GM21515 (cell line): ENCODE measurements around the gene RBM19.
A peak's percentile ranks its signal among the peaks of the same experiment; 100 is the strongest.
"Not testable (repeated sequence)": the region's sequence is repeated elsewhere in the genome, so short reads cannot be mapped to it uniquely, and the experiment has no call there.

Experiments
- ATAC-seq: cut with Tn5 transposase; IDR thresholded peaks from one replicate; pipeline ENCODE4 v1.9.1; 2021; ENCODE audit not compliant: unreplicated experiment

The RBM19 gene, protein sequence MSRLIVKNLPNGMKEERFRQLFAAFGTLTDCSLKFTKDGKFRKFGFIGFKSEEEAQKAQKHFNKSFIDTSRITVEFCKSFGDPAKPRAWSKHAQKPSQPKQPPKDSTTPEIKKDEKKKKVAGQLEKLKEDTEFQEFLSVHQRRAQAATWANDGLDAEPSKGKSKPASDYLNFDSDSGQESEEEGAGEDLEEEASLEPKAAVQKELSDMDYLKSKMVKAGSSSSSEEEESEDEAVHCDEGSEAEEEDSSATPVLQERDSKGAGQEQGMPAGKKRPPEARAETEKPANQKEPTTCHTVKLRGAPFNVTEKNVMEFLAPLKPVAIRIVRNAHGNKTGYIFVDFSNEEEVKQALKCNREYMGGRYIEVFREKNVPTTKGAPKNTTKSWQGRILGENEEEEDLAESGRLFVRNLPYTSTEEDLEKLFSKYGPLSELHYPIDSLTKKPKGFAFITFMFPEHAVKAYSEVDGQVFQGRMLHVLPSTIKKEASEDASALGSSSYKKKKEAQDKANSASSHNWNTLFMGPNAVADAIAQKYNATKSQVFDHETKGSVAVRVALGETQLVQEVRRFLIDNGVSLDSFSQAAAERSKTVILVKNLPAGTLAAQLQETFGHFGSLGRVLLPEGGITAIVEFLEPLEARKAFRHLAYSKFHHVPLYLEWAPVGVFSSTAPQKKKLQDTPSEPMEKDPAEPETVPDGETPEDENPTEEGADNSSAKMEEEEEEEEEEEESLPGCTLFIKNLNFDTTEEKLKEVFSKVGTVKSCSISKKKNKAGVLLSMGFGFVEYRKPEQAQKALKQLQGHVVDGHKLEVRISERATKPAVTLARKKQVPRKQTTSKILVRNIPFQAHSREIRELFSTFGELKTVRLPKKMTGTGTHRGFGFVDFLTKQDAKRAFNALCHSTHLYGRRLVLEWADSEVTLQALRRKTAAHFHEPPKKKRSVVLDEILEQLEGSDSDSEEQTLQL

GRCh38 chr12:113965951-113966797 is at the start of gene RBM19:
Gene RBM19, minus strand, starts transcription at chr12:113966325. Its CDS starts 98 bp downstream, at chr12:113966227.
- ATAC-seq: peak; percentile 97

DNA sequence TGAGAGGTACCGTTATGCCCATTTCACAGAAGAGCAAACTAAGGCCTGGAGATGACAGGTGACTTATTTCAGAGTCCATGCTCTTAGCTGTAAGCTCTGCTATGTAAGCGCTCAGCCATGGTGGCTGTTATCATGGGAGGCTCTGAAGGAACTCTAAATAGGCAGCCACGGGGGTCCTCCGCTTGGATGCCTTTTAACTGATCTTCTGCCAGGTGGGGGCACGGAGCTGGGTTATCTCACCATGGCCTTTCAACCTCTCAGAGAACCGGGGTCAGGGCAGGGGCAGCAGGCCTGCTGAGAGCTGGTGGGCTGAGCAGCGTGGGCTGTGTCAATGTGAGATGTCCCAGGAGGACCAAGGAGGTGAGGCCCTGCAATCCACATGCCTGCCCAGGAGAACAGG is 49.7 kb upstream of the RBM19 start:
- no peak for ATAC-seq

DNA sequence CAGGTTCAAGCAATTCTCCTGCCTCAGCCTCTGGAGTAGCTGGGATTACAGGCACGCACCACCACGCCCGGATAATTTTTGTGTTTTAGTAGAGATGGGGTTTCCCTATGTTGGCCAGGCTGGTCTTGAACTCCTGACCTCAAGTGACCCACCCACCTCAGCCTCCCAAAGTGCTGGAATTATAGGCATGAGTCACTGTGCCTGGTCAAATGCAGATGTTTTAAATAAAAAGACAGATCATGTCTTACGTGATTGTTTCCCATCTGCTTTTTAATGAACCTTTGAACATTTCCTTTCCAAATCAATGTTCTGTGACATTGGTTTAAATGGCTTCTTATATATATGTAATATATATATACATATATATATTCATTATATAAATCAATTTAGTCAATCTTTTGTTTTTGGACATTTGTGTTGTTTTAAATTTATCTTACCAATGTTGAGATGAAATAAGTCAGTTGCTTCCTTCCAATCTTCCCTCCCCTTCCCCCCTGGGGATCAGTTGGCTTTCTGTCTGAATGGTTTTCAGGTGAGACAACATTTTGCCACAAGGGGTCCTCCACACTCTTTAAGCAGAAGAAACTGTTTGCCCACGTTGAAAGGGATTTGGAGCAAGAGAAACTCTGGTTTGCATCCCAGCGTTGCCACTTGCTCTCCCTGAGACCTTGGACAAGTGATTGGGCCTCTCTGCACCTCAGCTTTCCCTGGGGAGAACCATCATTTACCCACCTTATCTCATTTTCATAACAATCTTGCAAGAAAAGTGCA is 47.6 kb upstream of the RBM19 start:
- ATAC-seq: no peak

DNA sequence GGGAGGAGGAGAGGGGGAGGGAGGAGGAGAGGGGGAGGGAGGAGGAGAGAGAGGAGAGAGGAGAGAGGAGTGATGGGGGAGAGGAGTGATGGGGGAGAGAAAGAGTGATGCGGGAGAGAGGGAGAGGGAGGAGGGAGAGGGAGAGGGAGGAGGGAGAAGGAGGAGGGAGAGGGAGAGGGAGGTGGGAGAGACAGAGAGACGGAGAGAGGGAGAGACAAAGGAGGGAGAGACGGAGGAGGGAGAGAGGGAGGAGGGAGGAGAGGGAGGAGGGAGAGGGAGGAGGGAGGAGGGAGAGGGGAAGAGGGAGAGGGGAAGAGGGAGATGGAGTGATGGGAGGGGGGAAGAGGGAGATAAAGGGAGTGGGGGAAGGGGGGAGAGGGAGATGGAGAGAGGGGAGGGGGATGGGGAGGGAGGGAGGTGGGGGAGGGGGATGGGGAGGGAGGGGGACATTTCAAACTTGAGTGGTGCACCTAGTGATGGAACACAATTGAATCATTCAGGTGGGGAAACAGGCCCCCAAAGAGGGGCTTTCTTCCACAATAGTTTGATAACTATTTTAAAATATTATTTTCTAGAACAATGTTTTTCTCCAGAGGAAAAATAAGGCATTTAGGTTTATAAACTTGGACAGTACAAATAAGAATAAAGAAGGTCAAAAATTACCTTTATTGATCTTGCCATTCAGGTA is 46.8 kb upstream of the RBM19 start:
- ATAC-seq: no peak

- ATAC-seq: no peak
Observed at GRCh38 chr12:114011711-114012110, 45.6 kb upstream of the RBM19 start.

DNA sequence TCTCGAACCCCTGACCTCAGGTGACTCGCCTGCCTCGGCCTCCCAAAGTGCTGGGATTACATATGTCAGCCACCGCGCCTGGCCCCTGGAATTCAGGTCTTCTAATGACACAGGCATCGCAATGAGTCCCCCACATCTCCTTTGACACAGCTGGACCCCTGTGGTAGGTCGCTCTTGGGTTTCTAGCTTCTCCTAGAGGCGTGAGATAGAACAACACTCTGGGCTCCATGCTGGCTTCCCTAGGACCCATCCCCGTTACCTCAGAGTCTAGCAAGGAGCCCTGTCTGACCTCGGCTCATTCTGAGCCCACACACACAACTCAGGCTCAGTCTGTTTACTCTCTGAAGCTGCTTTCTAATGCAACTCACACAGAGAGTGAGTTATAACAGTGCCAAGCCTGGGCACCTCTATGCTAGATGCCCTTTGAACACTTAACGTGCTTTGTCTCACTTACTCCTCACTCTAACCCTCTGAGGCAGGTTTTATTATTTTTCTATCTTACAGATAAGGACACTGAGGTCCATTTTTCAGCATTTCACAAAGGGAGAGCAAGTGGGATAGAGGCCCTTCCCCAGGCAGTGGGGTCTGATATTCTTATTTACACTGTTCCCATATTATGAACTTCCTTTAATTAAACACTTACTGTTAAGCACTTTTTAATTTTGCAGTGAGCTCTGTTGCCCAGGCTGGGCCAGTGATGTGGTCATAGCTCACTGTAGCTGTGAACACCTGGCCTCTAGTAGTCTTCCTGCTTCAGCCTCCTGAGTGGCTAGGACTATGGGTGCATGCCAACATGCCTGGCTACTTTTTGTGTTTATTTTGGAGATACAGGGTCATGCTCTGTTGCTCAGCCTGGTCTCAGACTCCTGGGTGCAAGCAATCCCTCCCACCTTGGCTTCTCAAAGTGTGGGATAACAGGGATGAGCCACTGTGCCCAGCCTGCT is 40.6 kb upstream of the RBM19 start:
- ATAC-seq: no peak

GRCh38 chr12:114004402-114004801 is 38.3 kb upstream of the RBM19 start:
- no peak for ATAC-seq

DNA sequence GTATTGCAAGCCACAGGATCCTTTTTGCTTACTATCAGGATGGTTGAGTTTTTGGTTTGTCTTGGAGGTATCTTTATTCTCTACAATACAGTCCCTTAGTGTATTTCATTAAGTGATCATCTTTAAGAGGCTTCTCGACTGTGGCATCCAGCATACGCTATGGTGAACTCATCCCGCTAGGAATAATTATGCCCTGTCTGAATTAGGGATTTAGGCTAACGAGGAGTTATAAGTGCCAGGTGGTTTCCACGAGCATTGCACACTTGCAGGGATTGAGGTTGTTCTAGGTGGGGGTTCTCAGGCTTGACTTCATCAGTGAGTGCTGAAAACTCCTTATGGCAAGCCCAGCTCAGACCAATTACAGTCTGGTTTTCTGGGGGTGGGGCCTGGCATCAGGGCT is 37.2 kb upstream of the RBM19 start:
- no peak for ATAC-seq

DNA sequence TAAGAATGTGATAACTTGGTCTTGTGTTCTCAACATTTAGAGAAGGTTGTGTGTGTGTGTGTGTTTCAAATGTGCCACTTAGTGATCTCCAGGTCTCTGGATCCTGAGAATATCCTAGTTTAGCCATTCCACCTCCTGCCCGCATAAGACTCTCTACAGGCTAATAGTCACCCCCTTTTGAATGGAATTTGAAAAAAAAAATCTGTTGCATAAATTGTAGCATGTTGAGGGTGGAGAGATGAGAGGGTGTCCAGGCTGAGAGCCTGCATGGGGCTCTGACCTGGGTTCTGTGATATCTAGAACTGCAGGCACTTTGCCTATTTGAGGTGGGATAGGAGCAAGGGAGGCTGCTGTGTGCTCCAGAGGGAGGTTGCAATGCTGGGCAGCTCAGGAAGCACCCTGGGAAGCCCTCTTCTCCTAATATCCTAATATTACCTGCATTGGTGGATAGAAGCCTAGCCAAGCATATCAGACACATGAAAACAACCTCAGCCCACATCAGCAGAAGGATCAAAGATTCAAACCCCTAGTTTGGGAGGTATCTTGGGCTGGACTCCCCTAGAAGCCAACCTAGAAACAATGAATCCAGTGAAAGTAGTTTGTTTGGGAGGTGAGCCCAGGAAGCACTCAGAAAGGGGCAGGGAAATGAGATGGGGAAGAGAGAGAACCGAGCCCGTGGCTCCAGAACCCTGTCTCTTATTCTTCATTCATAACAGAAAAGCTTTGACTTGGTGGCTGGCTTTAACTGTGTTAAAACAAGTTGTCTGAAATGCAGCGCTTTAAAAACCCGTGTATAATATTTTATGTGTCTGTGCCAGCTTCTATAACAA is 35.6 kb upstream of the RBM19 start:
- no peak for ATAC-seq

DNA sequence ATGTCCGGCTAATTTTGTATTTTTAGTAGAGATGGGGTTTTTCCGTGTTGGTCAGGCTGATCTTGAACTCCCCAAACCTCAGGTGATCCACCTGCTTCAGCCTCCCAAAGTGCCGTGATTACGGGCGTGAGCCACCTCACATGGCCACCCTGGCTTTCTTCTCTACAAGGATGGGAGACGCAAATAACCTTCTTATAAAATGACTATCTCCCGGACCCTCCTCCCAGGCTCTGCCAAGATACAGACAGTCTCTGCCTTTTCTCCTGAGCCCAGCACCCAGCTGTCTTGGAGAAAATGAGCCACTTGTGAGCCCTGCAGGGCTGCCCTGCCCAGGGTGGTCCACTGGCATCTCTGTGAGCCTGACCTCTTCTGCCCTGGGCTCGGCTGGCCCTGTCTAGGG is 34.7 kb upstream of the RBM19 start:
- no peak for ATAC-seq

DNA sequence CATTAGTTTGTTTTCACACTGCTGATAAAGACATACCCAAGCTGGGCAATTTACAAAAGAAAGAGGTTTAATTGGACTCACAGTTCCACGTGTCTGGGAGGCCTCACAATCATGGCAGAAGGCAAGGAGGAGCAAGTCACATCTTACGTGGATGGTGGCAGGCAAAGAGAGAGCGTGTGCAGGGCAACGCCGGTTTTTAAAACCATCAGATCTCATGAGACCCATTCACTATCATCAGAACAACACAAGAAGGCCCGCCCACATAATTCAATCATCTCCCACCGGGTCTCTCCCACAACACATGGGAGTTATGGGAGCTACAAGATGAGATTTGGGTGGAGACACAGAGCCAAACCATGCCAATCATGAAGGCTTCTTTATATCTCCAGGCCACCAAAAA is 34.1 kb upstream of the RBM19 start:
- ATAC-seq: not testable (repeated sequence)

- no peak for ATAC-seq
Observed at GRCh38 chr12:113997365-113997764, 31.2 kb upstream of the RBM19 start.

GRCh38 chr12:113996026-113996425 is 29.9 kb upstream of the RBM19 start:
- no peak for ATAC-seq

GRCh38 chr12:113994051-113994450 is 27.9 kb upstream of the RBM19 start:
- ATAC-seq: no peak

- ATAC-seq: not testable (repeated sequence)
Observed at GRCh38 chr12:113992751-113993150, 26.6 kb upstream of the RBM19 start.

- no peak for ATAC-seq
Observed at GRCh38 chr12:113991224-113992044, 25.3 kb upstream of the RBM19 start.
